HepG2 (cell line): Measurements from ENCODE around the gene AMIGO3. TPM values are rescaled to one million over a fixed set of nuclear protein-coding genes. Genes with fewer than 3 reads are reported as not detected.

Experiments used
- BHLHE40 ChIP-seq: IDR thresholded peaks from 2 replicates; pipeline ENCODE4 v1.6.1; 2011; ENCODE audit warnings: low read length, improper control_type of control experiment
- FOXC1 ChIP-seq: sonication (generic); formaldehyde crosslinking; IDR thresholded peaks from 2 replicates; pipeline ENCODE4 v1.8.0; 2022; ENCODE audit warnings: mild to moderate bottlenecking, missing genetic modification reagents, borderline replicate concordance
- HOMEZ ChIP-seq: IDR thresholded peaks from 2 replicates; pipeline ENCODE4 v1.6.1; 2016; ENCODE audit warnings: low read depth
- IKZF5 ChIP-seq: IDR thresholded peaks from 2 replicates; pipeline ENCODE4 v1.6.1; 2018; ENCODE audit warnings: missing genetic modification reagents, mild to moderate bottlenecking, missing compliant biosample characterization
- NCOA2 ChIP-seq: sonication (generic); formaldehyde crosslinking; IDR thresholded peaks from 2 replicates; pipeline ENCODE4 v1.8.0; 2022; ENCODE audit warnings: inconsistent platforms
- REPIN1 ChIP-seq: sonication (generic); formaldehyde crosslinking; IDR thresholded peaks from 2 replicates; pipeline ENCODE4 v1.8.0; 2022; ENCODE audit warnings: missing genetic modification reagents, low read depth, mild to moderate bottlenecking, borderline replicate concordance
- RERE ChIP-seq: IDR thresholded peaks from 2 replicates; pipeline ENCODE4 v1.6.1; 2016; ENCODE audit warnings: low read depth, missing genetic modification reagents, missing compliant biosample characterization
- SNRNP70 ChIP-seq: fragments of 200-400 bp; formaldehyde crosslinking; IDR thresholded peaks from 2 replicates; pipeline ENCODE4 v1.6.1; 2017; ENCODE audit warnings: mild to moderate bottlenecking, low read depth, low read length, moderate library complexity
- SUZ12 ChIP-seq: fragments of 150-350 bp; IDR thresholded peaks from 2 replicates; pipeline ENCODE4 v1.6.1; 2014; ENCODE audit warnings: low read depth, low read length
- TFDP2 ChIP-seq: sonication (generic); formaldehyde crosslinking; IDR thresholded peaks from 2 replicates; pipeline ENCODE4 v1.4.0; 2020; ENCODE audit warnings: missing genetic modification reagents
- ZFAT ChIP-seq: sonication (generic); formaldehyde crosslinking; conservative IDR thresholded peaks from 2 replicates; pipeline ENCODE4 v1.8.1; 2023; ENCODE audit warnings: missing genetic modification reagents, inconsistent platforms
- ZKSCAN1 ChIP-seq: fragments of 150-350 bp; IDR thresholded peaks from 2 replicates; pipeline ENCODE4 v1.6.1; 2014; ENCODE audit warnings: low read length
- ZMYM4 ChIP-seq: sonication (generic); formaldehyde crosslinking; IDR thresholded peaks from 2 replicates; pipeline ENCODE4 v1.8.1; 2023; ENCODE audit warnings: mild to moderate bottlenecking, missing genetic modification reagents
- ZNF18 ChIP-seq: sonication (generic); formaldehyde crosslinking; IDR thresholded peaks from 2 replicates; pipeline ENCODE4 v1.8.0; 2022; ENCODE audit warnings: mild to moderate bottlenecking, missing genetic modification reagents; ENCODE audit not compliant: insufficient replicate concordance
- ZNF256 ChIP-seq: sonication (generic); formaldehyde crosslinking; conservative IDR thresholded peaks from 2 replicates; pipeline ENCODE4 v1.4.0; 2020; ENCODE audit warnings: missing genetic modification reagents
- ZNF33A ChIP-seq: sonication (generic); formaldehyde crosslinking; IDR thresholded peaks from 2 replicates; pipeline ENCODE4 v1.5.1; 2020; ENCODE audit warnings: missing genetic modification reagents, mild to moderate bottlenecking, moderate library complexity, borderline replicate concordance
- ZNF350 ChIP-seq: sonication (generic); formaldehyde crosslinking; IDR thresholded peaks from 2 replicates; pipeline ENCODE4 v1.4.0; 2020; ENCODE audit warnings: mild to moderate bottlenecking, low read depth, missing genetic modification reagents, borderline replicate concordance
- ZNF451 ChIP-seq: sonication (generic); formaldehyde crosslinking; IDR thresholded peaks from 2 replicates; pipeline ENCODE4 v1.5.0; 2020; ENCODE audit warnings: mild to moderate bottlenecking, missing genetic modification reagents
- ZNF543 ChIP-seq: sonication (generic); formaldehyde crosslinking; IDR thresholded peaks from 2 replicates; pipeline ENCODE4 v1.4.0; 2020; ENCODE audit warnings: mild to moderate bottlenecking, missing genetic modification reagents
- polyA plus RNA-seq, 8 experiments: library from polyadenylated mRNA; depleted of rRNA in 3 of 8; stranded (reverse) in 7 of 8; unstranded in 1 of 8; fragments of >200 nt; fragmentation: Illumina TruSeq in 4 of 8; extraction: Trizol in 4 of 8; gene quantifications; 2 replicates each; pipeline versions ENCODE4 v1.2.1 to v1.2.3, GENCODE V29; 2011 to 2016; ENCODE audit warnings: low read depth in 4 of 8, missing spikeins in 1 of 8, mixed read lengths in 1 of 8; ENCODE audit not compliant: insufficient read depth in 1 of 8
- total RNA-seq, 5 experiments: library from RNA; depleted of rRNA; stranded (reverse); fragments of >200 nt; fragmentation: Illumina TruSeq; extraction: Trizol; gene quantifications; 2 replicates each; pipeline ENCODE4 v1.2.3, GENCODE V29; 2016; ENCODE audit warnings: low read depth in 1 of 5

The AMIGO3 gene
- total and polyA plus RNA-seq, 2 of the 13 experiments (the other 11 are each of a cell fraction or from before 2014, with no cell fraction given) = 0.35 TPM; not detected in 1

GRCh38 chr3:49673121-49673714, 46.3 kb downstream of the AMIGO3 start (continued):
- TF ChIP-seq ZNF18 (CRISPR knock-in tag) (no peak), FOXC1 (CRISPR knock-in tag) (peak; percentile 63; the same call in 1 of the 2 replicates), TFDP2 (CRISPR knock-in tag) (no peak), ZNF451 (CRISPR knock-in tag) (0 out of 2 replicates have a peak, but pooled peaks have one; percentile 5), ZFAT (CRISPR knock-in tag) (no peak), IKZF5 (CRISPR knock-in tag) (no peak; the same call in 1 of the 2 replicates), HOMEZ (CRISPR knock-in tag) (no peak), ZNF256 (CRISPR knock-in tag) (0 out of 2 replicates have a peak, but pooled peaks have one; percentile 5), SUZ12 (no peak), ZMYM4 (no peak; the same call in none of the 2 replicates), ZNF543 (no peak), BHLHE40 (no peak), ZNF33A (CRISPR knock-in tag) (no peak), RERE (CRISPR knock-in tag) (0 out of 2 replicates have a peak, but pooled peaks have one; percentile 10), REPIN1 (0 out of 2 replicates have a peak, but pooled peaks have one; percentile 37), SNRNP70 (no peak), ZKSCAN1 (no peak), NCOA2 (0 out of 2 replicates have a peak, but pooled peaks have one; percentile 16), ZNF350 (CRISPR knock-in tag) (peak; percentile 21; the same call in 1 of the 2 replicates)
